GM18867 (cell line): ENCODE measurements around the gene NR2E3.
"Not testable (repeated sequence)": the region's sequence is repeated elsewhere in the genome, so short reads cannot be mapped to it uniquely, and the experiment has no call there.

Experiments
- ATAC-seq: cut with Tn5 transposase; IDR thresholded peaks from one replicate; pipeline ENCODE4 v1.9.1; 2021; ENCODE audit warnings: mild to moderate bottlenecking, moderate library complexity; ENCODE audit not compliant: unreplicated experiment

NR2E3 gene

DNA sequence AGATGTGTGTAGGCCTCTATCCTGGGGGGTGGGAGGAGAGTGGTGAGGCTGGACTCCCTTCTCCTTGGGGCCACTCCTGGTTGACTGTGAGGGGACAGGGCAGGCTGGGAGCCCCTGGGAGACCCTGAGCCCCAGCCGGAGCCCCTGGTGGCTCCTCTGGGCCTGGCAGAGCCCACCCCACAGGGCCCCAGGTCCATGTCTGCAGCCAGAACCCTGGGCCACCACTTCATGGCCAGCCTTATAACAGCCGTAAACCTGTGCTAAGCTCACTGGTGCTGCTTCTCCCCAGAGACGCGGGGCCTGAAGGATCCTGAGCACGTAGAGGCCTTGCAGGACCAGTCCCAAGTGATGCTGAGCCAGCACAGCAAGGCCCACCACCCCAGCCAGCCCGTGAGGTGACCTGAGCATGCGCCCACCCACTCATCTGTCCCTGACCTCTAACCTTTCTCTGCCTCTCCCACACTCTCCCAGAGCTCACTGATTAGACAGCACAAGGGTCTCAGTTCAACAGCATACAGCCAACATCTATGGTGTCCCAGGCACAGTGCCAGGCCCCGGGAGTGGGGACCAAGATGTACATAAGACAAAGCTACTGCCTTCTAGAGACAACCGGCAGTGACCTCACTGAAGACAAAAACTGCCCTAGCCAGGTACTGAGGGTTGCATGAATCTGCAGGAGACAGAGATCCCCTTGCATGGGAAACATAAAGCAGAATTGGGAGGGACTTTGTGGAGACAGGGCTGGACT, 3.5 kb downstream of the NR2E3 start:
- no peak for ATAC-seq

DNA sequence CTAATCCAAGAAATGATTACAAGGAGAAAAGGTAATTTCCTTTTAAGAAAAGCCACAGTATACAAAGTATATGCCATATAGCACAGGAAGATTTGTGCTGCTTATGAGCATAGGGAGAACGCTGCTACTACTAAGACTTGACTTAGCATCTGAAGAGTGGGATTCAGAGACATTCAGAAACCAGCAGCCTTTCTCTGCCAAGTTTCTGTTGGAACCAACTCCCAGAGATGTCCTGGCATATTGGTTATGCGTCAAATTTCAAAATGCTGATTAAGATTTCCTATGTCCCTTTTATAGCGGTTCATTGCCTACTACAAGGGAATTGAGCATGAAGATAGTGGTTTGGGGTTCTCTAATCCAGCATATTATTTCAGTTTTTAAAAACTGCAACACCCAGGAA, 4.9 kb downstream of the NR2E3 start:
- ATAC-seq = no peak

DNA sequence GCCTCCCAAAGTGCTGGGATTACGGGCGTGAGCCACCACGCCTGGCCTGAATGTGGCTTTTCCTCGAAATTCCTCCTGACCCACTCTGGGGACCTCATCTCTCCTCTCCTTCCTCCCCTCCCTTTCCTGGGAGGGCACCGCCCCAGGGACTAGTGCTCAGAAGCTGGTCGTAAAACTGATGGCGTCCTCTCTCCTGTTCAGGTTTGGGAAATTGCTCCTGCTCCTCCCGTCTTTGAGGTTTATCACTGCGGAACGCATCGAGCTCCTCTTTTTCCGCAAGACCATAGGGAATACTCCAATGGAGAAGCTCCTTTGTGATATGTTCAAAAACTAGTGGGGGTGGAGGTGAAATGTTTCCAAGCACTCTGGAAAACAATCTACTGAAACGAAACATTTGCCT, 7.0 kb downstream of the NR2E3 start:
- no peak for ATAC-seq

DNA sequence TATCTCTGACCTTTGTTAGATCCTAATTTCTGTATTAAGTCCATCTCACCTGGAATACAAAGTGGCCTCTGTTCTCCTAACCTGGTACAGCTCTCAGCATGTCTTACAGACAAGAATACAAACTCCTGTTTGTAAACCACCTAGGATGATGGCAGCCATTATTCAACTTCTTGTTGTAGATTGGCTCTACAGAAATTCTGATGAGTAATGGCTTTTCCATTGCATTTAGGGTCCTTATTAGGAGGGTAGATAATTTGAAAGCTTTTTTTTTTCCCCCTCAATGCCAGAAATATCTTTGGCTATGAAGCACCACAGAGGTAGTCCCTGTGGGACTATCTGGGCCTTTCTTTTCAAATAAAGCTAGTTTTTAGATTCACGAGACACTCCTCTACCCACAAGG, 9.8 kb downstream of the NR2E3 start:
- no peak for ATAC-seq

DNA sequence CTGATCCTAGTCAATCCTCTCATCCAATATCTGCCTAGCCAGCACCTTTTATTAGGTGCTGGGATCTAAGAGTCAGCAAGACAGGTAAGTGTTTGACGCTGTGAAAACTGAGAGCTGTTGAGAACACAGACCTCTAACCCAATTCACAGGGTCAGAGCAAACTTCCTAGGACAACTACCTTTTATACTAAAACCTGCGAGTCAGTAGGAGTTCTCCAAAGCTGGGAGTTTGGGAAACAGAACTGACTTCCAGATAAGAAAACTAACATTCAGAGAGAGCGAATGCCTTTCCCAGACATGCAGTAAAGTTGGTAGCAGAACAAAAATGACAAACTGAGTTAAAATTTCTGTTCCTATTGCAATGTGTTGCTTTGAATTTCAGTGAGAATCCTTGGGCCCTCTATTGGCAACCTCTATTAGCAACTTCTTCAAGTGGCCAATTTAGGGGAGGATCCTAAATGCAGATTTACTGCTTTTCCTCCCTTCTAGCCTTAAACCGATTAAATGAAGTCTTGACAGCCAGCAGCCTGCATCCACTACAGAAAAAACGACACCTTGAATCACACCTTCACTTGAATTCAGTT, 11.3 kb downstream of the NR2E3 start:
- no peak for ATAC-seq

DNA sequence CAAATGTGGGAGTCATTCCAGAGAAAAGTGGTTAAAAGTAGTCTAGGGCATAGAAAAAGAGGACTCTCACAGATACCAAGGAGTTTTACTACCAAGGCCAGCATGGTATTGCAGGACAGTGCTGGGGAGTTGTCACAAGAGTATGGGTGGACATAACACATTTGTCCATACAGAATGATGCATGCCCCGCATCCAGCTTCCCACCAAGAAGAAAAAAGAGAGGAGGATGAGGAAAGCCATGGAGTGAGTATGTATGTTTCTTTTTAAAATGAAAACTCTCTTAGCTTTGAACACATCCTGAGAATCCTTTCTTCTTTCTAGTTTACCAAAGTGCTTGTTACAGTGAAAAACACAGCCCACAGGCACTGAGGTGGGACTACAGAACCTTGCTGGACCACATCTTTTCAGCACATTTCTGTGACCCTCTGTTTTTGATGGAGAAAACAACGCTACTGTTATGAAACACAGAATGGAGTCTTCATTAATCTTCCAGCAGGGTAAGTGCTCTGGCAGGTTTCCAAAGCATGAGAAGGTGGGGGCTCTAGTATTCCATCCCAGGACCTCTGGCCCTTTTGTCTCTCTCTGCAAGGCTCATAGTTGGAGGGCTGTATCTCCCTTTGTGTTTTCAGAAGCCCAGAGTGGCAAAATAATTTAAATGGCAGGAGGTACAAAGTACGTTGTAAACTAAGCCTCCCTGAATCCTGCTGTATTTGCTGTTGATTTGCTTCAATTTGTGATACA, 12.7 kb downstream of the NR2E3 start:
- no peak for ATAC-seq

DNA sequence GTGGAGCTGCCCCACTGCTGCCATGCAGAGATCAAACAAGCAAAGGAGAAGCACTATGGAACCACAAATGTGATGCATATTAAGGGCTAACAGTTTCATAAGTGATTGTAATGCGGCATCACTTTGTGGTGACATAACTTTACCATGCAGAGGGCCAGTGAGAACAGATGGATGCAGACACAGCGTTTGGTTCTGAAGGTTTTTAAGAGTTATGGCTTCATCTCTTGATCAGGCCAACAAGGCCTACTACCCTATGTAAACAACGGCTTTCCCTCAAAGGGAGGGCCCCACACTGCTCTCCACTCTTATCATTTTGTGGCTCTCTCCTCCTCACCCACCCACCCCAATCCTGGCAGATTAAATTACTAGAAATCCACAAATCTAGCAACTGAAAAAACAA, 13.4 kb downstream of the NR2E3 start:
- no peak for ATAC-seq

DNA sequence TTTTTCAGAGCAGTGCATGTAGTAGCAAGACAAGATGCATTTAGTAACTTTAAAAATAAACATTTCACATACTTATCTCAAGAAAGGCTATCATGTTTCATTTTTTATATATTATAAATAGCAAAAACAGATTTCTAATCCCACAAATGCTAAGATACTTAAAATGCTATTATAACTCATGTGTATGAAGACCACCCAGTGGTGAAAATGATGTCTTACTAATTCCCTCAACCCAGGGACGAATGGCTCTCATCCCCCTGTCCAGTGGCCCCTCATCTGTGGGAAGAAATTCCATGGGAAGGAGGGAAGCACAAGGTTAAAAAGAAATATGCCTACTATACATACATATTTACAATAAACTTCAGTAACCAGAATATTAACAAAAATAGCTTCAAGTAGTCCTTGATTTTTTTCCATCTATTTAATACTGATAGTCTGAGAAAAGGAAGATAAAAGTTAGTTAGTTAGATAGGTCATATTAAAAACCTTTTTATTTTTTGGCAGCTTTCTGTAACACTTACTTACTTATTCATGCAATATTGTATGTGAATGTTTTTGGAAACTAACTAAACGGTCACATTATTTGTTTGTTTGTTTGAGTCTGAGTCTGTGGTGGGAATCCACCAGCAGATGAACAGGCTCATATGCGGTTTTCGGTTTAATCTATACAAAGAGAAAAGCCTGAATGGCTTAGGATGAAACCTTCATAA, 14.8 kb downstream of the NR2E3 start:
- ATAC-seq = no peak

DNA sequence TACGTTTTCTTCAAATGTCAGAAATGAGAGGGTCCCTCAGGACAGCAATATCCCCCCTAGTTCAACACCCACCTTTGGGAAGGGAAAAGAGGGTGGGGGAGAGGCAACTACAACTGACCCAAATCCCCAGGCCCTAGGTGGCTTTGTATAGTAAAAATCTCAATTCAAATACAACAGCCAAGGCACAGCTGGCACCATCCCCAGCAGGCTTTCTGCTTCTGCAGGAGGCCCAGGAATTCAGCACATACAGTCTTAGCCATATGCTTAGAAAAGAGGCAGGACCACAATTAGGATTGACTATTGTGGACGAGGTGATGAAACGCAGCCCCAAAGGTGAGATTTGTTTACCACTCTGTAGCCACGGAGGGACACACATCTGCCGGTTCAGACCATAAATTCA, 15.8 kb downstream of the NR2E3 start:
- no peak for ATAC-seq

DNA sequence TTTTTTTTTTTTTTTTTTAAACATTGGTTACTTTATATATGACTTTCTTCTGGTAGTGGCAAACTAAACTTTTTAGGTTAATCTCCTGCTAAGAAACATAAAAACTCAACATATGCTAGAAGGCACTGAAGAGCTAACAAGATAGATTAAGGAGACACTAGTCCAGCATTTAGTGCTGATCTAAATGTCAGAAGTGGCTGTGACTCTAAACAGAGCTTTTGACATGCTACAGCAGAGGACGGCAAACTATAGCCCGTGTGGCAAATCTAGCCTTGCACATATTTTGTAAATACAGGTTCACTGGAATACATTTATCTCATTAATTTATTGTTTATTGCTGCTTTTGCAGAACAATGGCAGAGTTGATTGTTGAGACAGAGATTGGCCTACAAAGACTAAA, 20.6 kb downstream of the NR2E3 start:
- no peak for ATAC-seq

DNA sequence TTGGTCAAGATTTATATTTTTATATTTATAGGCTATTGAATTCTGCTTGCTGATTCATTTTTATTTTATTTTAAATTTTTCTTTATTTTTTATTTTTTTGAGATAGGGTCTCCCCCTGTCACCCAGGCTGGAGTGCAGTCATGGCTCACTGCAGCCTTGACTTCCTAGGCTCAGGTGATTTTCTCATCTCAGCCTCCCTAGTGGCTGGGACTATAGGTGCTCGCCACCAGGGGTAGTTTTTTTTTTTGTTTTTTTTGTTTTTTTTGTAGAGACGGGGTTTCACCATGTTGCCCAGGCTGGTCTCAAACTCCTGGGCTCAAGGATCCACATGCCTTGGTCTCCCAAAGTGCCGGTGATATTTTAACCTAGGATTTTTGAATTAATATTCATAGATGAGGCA, 31.2 kb downstream of the NR2E3 start:
- ATAC-seq = no peak

DNA sequence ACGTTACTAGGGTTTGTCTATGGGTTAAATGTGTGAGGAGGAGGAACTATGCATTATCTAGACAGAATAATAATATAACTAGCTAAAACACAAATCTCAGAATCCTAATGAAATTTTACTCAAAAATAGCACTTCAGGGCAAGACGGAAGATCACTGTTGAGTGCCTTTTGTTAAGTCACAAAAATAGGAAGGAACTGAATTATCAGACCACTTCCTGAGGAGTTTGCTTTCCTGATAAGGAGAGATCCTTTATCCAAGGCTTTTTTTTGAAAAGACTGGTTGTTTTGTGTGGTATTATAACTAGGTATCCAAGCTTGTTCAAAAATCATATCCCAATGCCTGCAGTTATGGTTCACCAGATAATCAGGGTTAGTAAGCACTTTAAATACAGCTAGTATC, 34.6 kb downstream of the NR2E3 start:
- no peak for ATAC-seq

DNA sequence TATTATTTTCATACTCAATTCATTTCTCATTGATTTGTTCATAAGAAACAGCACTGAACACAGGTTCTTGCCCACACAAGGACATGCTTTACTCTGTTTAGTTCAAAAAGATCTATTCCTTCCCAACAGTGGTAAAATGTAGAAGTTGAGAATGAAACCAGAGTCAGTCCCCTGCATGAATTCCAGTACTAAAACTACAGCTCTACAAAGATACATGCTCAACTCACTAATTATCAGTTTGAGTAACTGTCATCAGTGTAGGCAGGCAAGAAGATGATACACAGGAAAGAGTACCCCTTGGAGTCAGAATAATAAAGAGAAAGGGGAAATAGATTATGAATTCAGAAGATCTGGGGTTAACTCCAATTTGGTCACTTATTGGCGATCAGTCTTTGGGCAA, 43.2 kb downstream of the NR2E3 start:
- ATAC-seq = no peak

DNA sequence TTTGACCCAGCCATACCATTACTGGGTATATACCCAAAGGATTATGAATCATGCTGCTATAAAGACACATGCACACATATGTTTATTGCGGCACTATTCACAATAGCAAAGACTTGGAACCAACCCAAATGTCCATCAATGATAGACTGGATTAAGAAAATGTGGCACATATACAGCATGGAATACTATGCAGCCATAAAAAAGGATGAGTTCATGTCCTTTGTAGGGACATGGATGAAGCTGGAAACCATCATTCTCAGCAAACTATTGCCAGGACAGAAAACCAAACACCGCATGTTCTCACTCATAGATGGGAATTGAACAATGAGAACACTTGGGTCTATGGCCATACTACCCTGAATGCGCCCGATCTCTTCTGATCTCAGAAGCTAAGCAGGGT, 47.9 kb downstream of the NR2E3 start:
- not testable (repeated sequence) for ATAC-seq
